NB4 (cell line): ENCODE measurements around the gene IRAG1.

Source experiments
- DNase-seq: peaks from one replicate; pipeline ENCODE4 v3.0.0; 2010; ENCODE audit warnings: low read depth
- H3K4me3 ChIP-seq: one replicate; pipeline ENCODE4 v1.5.1; 2011; ENCODE audit warnings: mild to moderate bottlenecking, low read depth, low read length, moderate library complexity
- MYC ChIP-seq: IDR thresholded peaks from 2 replicates; pipeline ENCODE4 v1.6.1; 2011; ENCODE audit warnings: low read depth, low read length
- POLR2A ChIP-seq: IDR thresholded peaks from 2 replicates; pipeline ENCODE4 v1.6.1; 2011; ENCODE audit warnings: mild to moderate bottlenecking; ENCODE audit not compliant: insufficient read length; ENCODE audit errors: extremely low read depth
- TF ChIP-seq, protein P1 (sequence below): IDR thresholded peaks from one replicate; pipeline ENCODE4 v1.5.1; 2012; ENCODE audit warnings: low read depth, low read length
- TF ChIP-seq, protein P2 (sequence below): IDR thresholded peaks from 2 replicates; pipeline ENCODE4 v1.6.1; 2011; ENCODE audit warnings: low read depth, low read length

Gene IRAG1

GRCh38 chr11:10655943-10656576 lies 37.5 kb downstream of the IRAG1 start:
- no peak overlapping the region for H3K4me3 ChIP-seq
- TF ChIP-seq POLR2A, result no peak
- TF ChIP-seq, protein P1, sequence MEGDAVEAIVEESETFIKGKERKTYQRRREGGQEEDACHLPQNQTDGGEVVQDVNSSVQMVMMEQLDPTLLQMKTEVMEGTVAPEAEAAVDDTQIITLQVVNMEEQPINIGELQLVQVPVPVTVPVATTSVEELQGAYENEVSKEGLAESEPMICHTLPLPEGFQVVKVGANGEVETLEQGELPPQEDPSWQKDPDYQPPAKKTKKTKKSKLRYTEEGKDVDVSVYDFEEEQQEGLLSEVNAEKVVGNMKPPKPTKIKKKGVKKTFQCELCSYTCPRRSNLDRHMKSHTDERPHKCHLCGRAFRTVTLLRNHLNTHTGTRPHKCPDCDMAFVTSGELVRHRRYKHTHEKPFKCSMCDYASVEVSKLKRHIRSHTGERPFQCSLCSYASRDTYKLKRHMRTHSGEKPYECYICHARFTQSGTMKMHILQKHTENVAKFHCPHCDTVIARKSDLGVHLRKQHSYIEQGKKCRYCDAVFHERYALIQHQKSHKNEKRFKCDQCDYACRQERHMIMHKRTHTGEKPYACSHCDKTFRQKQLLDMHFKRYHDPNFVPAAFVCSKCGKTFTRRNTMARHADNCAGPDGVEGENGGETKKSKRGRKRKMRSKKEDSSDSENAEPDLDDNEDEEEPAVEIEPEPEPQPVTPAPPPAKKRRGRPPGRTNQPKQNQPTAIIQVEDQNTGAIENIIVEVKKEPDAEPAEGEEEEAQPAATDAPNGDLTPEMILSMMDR, result no peak
- TF ChIP-seq, protein P2, sequence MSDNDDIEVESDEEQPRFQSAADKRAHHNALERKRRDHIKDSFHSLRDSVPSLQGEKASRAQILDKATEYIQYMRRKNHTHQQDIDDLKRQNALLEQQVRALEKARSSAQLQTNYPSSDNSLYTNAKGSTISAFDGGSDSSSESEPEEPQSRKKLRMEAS, result no peak
- TF ChIP-seq MYC, result no peak
- no peak for DNase-seq

- peak; percentile 47 for DNase-seq
- no peak for TF ChIP-seq MYC
- TF ChIP-seq, protein P1, result no peak
- TF ChIP-seq, protein P2, result no peak
- TF ChIP-seq POLR2A, result no peak
These were observed 38.3 kb downstream of the IRAG1 start for GRCh38 chr11:10655227-10655626.

GRCh38 chr11:10654811-10655150 lies 38.8 kb downstream of the IRAG1 start:
- TF ChIP-seq, protein P1, result no peak
- no peak for TF ChIP-seq MYC
- TF ChIP-seq POLR2A, result no peak
- TF ChIP-seq, protein P2, result no peak
- H3K4me3 ChIP-seq, result no peak overlapping the region
- DNase-seq, result no peak

More at GRCh38 chr11:10655227-10655626, 38.3 kb downstream of the IRAG1 start:
- no peak overlapping the region for H3K4me3 ChIP-seq

DNA sequence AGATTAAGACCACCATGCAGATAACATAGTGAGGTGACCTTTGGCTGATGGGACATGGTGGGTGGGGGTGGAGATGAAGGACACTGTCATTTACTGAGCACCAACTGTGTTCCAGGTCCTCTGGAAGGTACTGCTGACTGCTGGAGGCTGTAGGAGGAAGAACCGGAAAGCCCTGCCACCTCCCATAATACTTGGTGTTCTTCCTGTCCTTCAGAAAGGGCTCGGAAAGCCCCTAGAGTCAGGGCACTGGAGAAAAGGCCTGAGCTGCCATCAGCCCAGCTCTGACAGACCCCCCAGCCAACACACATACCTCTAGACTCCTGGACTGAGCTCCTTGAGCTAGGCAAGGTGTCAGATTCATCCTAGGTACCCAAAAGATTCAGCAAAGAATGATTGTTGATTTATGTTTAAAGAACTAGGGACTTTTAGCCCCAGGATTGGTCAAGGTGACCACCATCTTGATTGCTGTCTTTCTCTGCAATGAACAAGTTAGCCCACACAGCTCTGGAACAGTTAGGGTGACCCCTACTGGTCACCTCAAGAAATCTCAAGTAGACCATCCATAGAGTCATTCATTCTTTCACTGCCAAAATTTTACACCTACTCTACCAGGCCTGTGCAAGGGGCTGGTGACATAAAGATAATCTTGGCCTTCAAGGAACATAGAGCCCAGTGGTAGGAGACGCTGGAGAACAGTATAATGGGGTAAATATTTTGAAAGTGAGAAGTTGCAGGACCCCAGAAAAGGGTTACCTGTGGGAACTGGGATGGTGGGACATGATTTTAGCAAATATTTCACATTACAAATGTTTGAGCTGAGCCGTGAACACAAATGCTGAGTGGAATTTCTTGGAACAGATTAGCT lies 39.4 kb downstream of the IRAG1 start:
- no peak overlapping the region for H3K4me3 ChIP-seq
- TF ChIP-seq, protein P1, result peak; percentile 61
- no peak for TF ChIP-seq POLR2A
- no peak for TF ChIP-seq MYC
- DNase-seq, result peak; percentile 82

GRCh38 chr11:10653261-10653660 lies 40.3 kb downstream of the IRAG1 start:
- DNase-seq, result peak; percentile 28
- no peak overlapping the region for H3K4me3 ChIP-seq
- TF ChIP-seq, protein P1, result no peak
- TF ChIP-seq, protein P2, result no peak
- no peak for TF ChIP-seq MYC
- TF ChIP-seq POLR2A, result no peak
